ENCODE measurements around the gene RUNX2.

RUNX2 gene

GRCh38 chr6:45687570-45687969 is 359.4 kb downstream of the RUNX2 start:
- DNase-seq, result no peak

DNA sequence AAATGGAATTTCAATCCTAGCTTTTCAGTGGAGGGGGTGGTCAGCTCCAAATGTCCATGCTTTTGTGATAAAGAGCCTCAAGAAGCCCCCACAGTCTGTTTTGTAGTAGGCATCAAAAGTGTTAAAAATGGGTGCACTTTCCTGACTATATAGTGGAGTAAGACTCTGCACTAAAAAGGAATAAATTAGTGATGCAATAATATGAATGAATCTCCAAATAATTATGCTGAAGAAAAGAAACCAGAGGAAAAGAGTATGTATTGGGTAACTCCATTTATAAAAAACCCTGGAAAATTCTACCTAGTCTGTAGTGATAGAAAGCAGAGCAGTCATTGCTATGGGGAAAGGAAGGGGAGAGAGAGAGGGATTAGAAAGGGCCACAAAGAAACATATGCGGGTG is 360.1 kb downstream of the RUNX2 start:
- DNase-seq, result no peak

GRCh38 chr6:45689926-45690615 is 361.9 kb downstream of the RUNX2 start:
- no peak for DNase-seq

DNA sequence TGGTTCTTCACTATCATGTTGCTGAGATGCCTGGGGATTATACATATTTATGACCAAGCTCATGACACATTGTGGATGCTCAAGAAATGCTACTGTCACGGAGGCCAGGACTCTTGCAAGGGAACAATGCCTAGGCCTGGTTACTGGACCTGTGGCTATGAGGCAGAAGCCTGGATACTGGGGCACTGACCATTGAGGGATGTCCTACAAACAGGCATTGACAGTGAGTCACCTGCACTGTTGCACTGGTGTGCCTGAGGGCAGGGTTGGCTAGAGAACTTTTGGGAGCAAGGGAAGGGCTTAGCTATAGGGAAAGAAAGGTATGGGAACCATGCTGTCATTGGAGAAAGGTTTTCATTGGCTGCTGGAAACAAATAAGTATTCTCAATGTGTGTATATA is 362.7 kb downstream of the RUNX2 start:
- DNase-seq, result no peak

DNA sequence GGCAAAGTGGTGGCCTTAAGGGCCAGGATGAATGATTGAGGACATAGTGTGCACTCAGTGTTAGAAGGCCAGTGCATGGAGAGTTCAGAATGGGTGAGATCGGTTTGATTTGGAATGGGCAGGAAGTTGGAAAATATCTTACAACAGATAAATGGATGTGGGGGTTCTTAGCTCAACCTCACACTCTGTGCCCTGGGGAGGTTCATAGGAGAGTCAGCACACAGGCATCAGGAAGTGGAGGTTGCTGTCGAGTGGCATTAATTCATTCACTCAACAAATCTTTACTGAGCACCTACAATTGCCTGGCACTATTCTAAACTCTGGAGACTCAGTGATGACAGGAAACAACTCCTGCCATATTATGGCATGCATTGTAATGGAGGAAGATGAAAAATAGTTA is 363.3 kb downstream of the RUNX2 start:
- no peak for DNase-seq

DNA sequence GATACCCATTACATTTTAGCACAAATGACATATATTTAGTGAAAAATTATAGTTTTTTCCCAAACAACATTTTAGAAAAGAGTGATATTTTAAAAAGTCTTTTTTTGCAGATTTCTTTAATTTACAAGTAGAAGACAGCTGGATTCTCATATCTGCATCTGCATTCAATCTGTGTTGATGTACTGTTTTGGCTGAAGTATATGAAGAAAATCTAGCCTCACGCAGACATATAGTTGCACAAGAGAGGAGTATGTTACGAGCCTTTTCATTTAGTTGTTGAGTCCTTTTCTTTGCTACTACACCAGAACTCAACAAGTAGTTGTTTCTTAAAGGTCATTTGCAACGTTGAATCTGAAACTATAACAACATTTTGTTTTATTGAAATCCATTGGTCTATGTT is 363.9 kb downstream of the RUNX2 start:
- DNase-seq, result no peak

- no peak for DNase-seq
These were observed 368.6 kb downstream of the RUNX2 start for GRCh38 chr6:45696738-45697137.

- DNase-seq, result no peak
These were observed 369.5 kb downstream of the RUNX2 start for GRCh38 chr6:45697605-45698004.

- no peak for DNase-seq
These were observed 369.9 kb downstream of the RUNX2 start for GRCh38 chr6:45698046-45698445.

- no peak for DNase-seq
These were observed 371.5 kb downstream of the RUNX2 start for GRCh38 chr6:45699663-45700062.

- DNase-seq, result no peak
These were observed 375.0 kb downstream of the RUNX2 start for GRCh38 chr6:45702849-45703739.

DNA sequence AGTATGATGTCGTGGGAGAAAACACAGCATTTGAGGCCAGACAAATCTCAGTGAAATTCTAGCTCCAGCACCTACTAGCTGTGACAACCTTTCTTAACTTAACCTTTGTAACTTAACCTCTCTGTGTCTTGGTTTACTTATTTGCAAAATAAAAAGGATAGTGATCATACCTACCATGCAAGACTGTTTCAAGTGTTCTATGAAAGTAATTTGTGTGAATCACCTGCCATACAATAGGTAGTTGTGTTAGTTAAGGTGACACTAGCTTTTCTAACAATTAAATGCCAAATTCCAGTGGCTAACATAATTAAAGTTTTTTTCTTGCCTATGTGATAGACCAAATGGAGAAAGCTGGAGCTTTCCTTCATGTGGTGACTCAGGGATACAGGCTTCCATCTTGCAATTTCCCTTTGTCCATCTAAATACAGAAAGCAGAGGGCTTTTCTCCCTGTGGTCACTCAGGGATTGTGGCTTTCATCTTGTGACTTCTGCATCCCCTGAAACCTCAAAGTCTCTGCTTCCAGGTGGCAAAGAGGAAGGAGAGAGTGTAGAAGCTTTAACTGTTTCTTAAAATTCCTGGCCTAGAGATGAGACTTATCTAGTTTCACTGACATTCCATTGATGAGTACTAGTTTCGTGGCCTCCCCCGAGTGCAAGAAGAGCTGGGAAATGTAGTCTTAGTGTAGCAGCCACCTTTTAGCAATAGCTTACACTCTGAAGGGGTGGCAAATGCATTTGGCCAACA is 376.1 kb downstream of the RUNX2 start:
- DNase-seq, result no peak

DNA sequence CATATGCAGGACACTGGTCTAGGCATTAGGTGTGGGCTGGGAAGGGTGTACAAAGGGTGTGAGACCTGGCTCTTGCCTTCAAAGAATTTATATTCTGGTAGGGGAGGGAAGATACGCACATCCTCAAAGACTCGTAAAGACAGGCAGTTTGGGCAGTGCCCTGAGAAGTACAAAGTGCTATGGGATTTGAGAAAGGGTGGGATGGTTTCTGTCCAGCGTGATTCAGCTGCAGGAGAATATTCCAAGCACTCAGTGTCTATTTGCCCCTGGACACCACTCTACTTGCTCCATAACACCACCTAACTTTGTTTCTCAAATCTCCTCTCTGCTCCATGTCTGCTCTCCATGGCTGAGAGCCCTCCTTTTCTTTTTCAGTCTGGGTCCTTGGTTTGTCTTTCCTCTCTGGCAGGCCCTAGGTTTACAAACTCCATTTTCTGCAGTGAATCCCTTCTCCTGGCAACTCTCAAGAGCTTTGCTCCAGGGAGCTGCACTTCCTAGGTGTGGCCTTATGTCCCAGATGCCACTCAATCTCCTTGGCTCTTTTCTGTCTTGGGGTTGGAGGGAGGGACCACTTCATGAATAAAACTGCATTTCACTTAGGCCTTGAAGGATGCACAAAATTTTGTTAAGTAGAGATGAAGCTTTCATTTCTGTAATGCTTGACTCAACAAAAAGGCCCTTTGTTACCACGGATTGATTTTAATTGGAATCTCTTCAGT is 377.2 kb downstream of the RUNX2 start:
- no peak for DNase-seq

DNA sequence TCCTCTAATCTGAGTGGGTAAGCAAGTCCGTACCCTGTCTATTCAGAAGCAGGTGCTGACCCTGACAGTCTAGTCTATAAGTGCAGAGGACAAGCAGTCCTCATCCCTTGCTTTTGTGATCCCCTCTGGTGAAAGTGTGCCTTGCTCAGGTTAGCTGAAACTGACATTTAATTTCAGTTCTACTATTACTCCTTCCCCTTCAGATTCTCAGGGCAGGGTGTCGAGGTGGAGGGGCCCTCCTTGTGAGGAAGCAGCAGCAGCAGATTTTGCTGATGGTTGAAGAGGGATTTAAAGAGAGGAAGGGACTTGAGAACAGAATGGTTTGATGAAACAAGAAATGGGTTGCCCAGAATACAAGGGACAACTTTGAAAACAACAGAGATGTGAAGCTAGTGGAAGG is 378.2 kb downstream of the RUNX2 start:
- no peak for DNase-seq

GRCh38 chr6:45707176-45707575 is 379.0 kb downstream of the RUNX2 start:
- DNase-seq, result no peak

DNA sequence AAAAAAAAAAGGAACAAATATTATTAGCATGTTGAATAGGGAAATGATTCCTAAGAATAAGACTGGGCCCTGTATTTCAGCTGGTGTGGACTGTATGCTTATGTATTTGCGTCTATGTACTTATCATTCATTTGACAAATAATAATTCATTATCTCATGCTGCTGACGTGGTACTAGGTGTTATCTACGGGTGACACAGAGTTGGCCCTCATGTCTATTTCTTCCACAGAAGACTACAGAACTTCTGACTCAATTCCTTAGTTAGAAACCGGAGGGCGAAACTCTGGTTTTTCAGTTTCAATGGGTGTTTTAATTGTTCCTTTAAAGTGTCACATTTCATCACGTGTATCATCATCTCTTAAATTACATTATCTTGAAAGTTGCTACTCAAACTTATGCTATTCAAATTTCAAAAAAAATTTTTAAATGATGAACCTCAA is 381.7 kb downstream of the RUNX2 start:
- DNase-seq, result no peak

DNA sequence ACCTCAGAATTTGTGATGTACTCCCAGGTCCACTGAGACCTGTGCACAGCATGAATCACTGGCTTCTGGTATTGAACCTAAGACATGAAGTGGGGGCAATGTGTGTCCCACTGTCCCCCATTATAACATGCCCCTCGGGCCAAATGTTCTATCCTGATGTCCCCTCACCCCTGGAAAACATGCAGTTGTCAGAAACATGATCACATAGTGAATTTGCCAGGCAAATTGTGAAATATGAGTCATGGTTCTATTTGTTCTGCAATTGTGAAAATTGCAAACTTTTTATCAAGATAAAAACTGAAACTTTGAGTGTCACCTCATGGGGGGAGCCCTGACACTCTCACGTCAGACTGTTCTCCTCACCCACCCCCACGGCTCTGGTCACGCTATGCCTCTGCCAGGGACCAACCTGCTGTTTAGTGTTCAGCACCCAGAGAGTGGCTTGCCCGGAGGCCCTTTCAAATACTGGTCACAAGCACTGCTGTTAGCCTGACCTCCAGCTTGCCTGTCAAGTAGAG is 382.2 kb downstream of the RUNX2 start:
- peak; percentile 13 for DNase-seq

- DNase-seq, result no peak
These were observed 383.9 kb downstream of the RUNX2 start for GRCh38 chr6:45712076-45712475.

DNA sequence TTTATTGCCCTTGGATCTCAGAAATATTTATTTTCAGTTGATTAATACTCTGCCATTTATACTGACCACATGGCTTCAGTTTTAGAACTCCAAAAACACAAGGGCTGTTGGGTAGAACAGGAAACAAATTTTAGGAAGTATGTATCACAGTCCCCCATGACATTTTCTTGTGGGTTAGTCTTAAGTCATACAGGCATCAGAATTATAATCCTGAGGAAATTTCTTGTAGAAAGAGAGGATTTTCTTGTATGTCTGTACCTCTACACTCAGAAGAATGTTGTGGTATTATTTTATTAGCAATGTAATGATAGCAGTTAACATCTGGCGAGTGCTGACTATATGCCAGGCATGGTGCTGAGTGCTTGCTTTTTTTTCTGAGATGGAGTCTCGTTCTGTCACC is 384.7 kb downstream of the RUNX2 start:
- no peak for DNase-seq
